ENCODE data around the gene CAPN13.

The CAPN13 gene

GRCh38 chr2:30730736-30731647 lies 76.3 kb downstream of the CAPN13 start:
- no peak overlapping the region for H3K4me3 ChIP-seq (ENCODE audit: low read depth, low read length)

GRCh38 chr2:30729031-30729430 lies 78.2 kb downstream of the CAPN13 start:
- H3K4me3 ChIP-seq (ENCODE audit: low read depth, low read length): no peak overlapping the region

- H3K4me3 ChIP-seq (ENCODE audit: low read depth, low read length): no peak overlapping the region
Observed at GRCh38 chr2:30722936-30723725, 84.1 kb downstream of the CAPN13 start.

GRCh38 chr2:30721668-30722647 lies 85.3 kb downstream of the CAPN13 start:
- no peak overlapping the region for H3K4me3 ChIP-seq (ENCODE audit: low read depth, low read length)

- no peak overlapping the region for H3K4me3 ChIP-seq (ENCODE audit: low read depth, low read length)
Observed at GRCh38 chr2:30721241-30721640, 86.0 kb downstream of the CAPN13 start.

- no peak overlapping the region for H3K4me3 ChIP-seq (ENCODE audit: low read depth, low read length)
Observed at GRCh38 chr2:30717081-30717650, 90.1 kb downstream of the CAPN13 start.

GRCh38 chr2:30716123-30716900 lies 90.9 kb downstream of the CAPN13 start:
- H3K4me3 ChIP-seq (ENCODE audit: low read depth, low read length): no peak overlapping the region

GRCh38 chr2:30714811-30715709 lies 92.2 kb downstream of the CAPN13 start:
- H3K4me3 ChIP-seq (ENCODE audit: low read depth, low read length): no peak overlapping the region

- no peak overlapping the region for H3K4me3 ChIP-seq (ENCODE audit: low read depth, low read length)
Observed at GRCh38 chr2:30713698-30714097, 93.5 kb downstream of the CAPN13 start.

GRCh38 chr2:30711646-30712085 lies 95.6 kb downstream of the CAPN13 start:
- no peak overlapping the region for H3K4me3 ChIP-seq (ENCODE audit: low read depth, low read length)

GRCh38 chr2:30710461-30710860 lies 96.8 kb downstream of the CAPN13 start:
- H3K4me3 ChIP-seq (ENCODE audit: low read depth, low read length): no peak overlapping the region

- no peak overlapping the region for H3K4me3 ChIP-seq (ENCODE audit: low read depth, low read length)
Observed at GRCh38 chr2:30710016-30710415, 97.2 kb downstream of the CAPN13 start.

GRCh38 chr2:30709516-30709915 lies 97.7 kb downstream of the CAPN13 start:
- H3K4me3 ChIP-seq (ENCODE audit: low read depth, low read length): no peak overlapping the region

- H3K4me3 ChIP-seq (ENCODE audit: low read depth, low read length): no peak overlapping the region
Observed at GRCh38 chr2:30708491-30709290, 98.6 kb downstream of the CAPN13 start.

- H3K4me3 ChIP-seq (ENCODE audit: low read depth, low read length): no peak overlapping the region
Observed at GRCh38 chr2:30707304-30707903, 99.8 kb downstream of the CAPN13 start.

- no peak overlapping the region for H3K4me3 ChIP-seq (ENCODE audit: low read depth, low read length)
Observed at GRCh38 chr2:30706534-30707303, 100.5 kb downstream of the CAPN13 start.
